Mucosa of descending colon (tissue), 3 donors: ENCODE results near the gene NUP153. TPM values are rescaled to one million over a fixed set of nuclear protein-coding genes. Genes with fewer than 3 reads are reported as not detected.

Experiments
- ATAC-seq: fragments of 200-7000 bp; cut with Tn5 transposase; one replicate; pipeline ENCODE4 v1.9.1; 2020; ENCODE audit warnings: mild to moderate bottlenecking, moderate library complexity
- DNase-seq, 3 donors: peaks; one replicate each; pipeline ENCODE4 v3.0.0-alpha.2; 2020
- H3K36me3 ChIP-seq: fragments of 200-600 bp; one replicate; pipeline ENCODE4 v1.8.0; 2021; ENCODE audit warnings: low read depth, mild to moderate bottlenecking
- H3K4me1 ChIP-seq: fragments of 200-600 bp; one replicate; pipeline ENCODE4 v1.8.0; 2021; ENCODE audit warnings: low read depth, mild to moderate bottlenecking
- H3K4me3 ChIP-seq: fragments of 200-600 bp; one replicate; pipeline ENCODE4 v1.8.0; 2021; ENCODE audit warnings: mild to moderate bottlenecking
- H3K9me3 ChIP-seq: fragments of 200-600 bp; one replicate; pipeline ENCODE4 v1.8.0; 2021; ENCODE audit warnings: mild to moderate bottlenecking
- intact Hi-C, 2 donors: fragments of 100-400 bp; cut with DNase I in 1 of 2; cut with micrococcal nuclease in 1 of 2; formaldehyde crosslinking; loops; one replicate each; pipeline versions ENCODE4 v1.11.0 to v1.11.1; 2022; cut with DNase I, micrococcal nuclease
- total RNA-seq, 3 donors: library from RNA; stranded (reverse); fragmentation: NEBNext Ultra II Directional in 2 of 3; extraction: Animal tissue kit (Norgen Biotek cat#: 25700) in 2 of 3; gene quantifications; one replicate each; pipeline versions ENCODE4 v1.2.1 to v1.2.4, GENCODE V29; 2021 to 2023
- TF ChIP-seq, protein P1 (sequence below): fragments of 200-600 bp; IDR thresholded peaks from one replicate; pipeline ENCODE4 v1.8.0; 2022; ENCODE audit warnings: antibody characterized with exemption, mild to moderate bottlenecking
- donor health status: DM: no; HTN: no; CAD: no; lungs with moderate emphysema.
- donor health status: DM: no; HTN: no; CAD: no.
- donor health status: DM: no; HTN: yes; CAD: no.

NUP153 gene
- total RNA-seq, 3 donors from 2014 or later, result 29.8 to 34.0 (median 33.3) TPM

DNA sequence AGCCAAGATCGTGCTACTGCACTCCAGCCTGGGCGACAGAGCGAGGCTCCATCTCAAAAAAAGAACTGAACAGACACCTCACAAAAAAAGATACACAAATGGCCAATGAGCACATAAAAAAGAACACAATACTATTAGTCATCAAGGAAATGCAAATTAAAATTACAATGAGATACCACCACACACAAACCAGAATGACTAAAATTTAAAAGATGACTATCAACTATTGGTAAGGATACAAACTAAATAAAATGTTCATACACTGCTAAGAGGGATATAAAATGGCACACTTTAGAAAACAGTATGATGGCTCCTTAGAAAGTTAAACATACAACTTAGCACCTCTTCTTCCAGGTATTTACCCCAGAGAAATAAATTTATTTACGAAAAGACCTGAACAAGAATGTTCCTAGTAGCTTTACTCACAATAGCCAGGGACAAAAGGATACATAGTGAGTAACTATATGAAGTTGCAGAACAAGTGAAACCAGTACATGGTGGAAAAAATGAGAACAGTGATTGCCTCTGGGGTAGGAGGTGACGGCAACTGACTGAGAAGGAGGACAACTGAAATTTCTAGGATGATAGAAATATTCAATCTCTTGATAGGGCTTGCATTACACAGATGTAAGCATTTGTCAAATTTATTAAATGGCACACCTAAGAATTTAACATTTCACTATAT, 53.4 kb downstream of the NUP153 start:
- no peaks in the 10 kb centered on the region for H3K9me3 ChIP-seq
- ATAC-seq (no peak), DNase-seq (no peak)
- no peak overlapping the region for H3K4me3 ChIP-seq
- H3K36me3 ChIP-seq, result peaks cover 3% of the 10 kb centered on the region
- no peaks in the 10 kb centered on the region for H3K4me1 ChIP-seq
- intact Hi-C loops, result no loop called here
- TF ChIP-seq, protein P1, sequence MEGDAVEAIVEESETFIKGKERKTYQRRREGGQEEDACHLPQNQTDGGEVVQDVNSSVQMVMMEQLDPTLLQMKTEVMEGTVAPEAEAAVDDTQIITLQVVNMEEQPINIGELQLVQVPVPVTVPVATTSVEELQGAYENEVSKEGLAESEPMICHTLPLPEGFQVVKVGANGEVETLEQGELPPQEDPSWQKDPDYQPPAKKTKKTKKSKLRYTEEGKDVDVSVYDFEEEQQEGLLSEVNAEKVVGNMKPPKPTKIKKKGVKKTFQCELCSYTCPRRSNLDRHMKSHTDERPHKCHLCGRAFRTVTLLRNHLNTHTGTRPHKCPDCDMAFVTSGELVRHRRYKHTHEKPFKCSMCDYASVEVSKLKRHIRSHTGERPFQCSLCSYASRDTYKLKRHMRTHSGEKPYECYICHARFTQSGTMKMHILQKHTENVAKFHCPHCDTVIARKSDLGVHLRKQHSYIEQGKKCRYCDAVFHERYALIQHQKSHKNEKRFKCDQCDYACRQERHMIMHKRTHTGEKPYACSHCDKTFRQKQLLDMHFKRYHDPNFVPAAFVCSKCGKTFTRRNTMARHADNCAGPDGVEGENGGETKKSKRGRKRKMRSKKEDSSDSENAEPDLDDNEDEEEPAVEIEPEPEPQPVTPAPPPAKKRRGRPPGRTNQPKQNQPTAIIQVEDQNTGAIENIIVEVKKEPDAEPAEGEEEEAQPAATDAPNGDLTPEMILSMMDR, result no peak

DNA sequence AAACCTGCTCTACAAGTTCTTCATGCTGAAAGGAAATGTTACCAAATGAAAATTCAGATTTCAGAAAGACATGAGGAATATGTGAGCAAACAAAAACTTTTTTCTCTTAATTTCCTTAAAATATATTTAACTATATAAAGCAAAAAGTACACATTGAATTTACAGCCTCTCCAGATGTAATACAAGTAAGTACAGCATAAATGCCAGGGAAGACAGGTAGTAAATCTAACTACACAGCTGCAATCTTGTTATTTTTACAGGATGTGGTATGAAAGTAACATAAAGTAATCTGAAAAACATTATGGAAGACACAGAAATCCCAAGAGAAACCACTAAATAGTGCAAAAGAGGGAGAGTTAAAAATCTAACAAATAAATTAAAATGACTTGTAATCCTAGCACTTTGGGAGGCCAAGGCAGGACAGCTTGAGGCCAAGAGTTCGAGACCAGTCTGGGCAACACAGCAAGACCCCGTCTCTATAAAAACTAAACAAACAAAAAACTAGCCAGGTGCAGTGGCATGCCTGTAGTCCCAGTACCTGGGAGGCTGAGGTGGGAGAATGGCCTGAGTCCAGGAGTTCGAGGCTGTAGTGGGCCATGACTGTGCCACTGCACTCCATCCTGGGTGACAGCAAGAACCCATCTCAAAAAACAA, 55.9 kb downstream of the NUP153 start:
- peaks cover 3% of the 10 kb centered on the region for H3K36me3 ChIP-seq
- H3K9me3 ChIP-seq, result no peaks in the 10 kb centered on the region
- no peak overlapping the region for H3K4me3 ChIP-seq
- ATAC-seq, result no peak
- DNase-seq, result no peak
- intact Hi-C loops, result no loop called here
- H3K4me1 ChIP-seq, result no peaks in the 10 kb centered on the region
- TF ChIP-seq, protein P1, result no peak

DNA sequence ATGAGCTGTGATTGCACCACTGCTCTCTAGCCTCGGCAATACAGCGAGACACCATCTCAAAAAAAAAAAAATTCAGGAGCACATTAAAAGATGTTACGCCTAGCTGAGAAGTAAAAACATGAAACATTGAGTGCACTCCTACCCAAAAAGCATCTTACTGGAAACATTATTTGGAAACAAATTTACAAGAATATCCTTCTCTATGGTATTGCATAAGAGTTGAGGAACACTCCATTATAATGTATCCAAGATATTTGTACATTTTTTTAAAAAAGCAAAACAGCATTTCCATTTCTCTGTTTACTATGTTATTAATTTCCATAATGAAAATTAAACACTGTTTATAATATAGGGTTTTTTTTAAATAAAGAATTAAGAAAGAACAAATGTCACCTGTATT, 58.0 kb downstream of the NUP153 start:
- TF ChIP-seq, protein P1, result no peak
- no peaks in the 10 kb centered on the region for H3K9me3 ChIP-seq
- intact Hi-C loops, result no loop called here
- ATAC-seq (no peak), DNase-seq (no peak)
- no peaks in the 10 kb centered on the region for H3K4me1 ChIP-seq
- H3K36me3 ChIP-seq, result peaks cover 3% of the 10 kb centered on the region
- no peak overlapping the region for H3K4me3 ChIP-seq

DNA sequence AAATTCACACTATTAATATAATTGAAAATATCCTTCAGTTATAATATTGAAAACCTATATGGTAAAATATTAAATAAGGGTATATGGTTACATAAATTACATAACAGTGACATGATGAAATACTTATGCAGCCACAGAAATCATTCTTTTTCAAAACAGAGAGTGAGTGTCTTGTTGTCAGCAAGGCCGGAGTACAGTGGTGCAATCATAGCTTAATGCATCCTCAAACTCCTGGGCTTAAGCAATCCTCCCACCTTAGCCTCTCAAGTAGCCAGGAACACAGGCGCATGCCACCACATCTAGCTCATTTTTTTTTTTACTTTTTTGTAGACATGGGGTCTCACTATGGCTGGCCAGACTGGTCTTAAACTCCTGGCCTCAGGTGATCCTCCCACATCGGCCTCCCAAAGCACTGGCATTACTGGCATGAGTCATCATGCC, 66.2 kb downstream of the NUP153 start:
- intact Hi-C loops, result no loop called here
- H3K4me1 ChIP-seq, result no peaks in the 10 kb centered on the region
- TF ChIP-seq, protein P1, result no peak
- H3K4me3 ChIP-seq, result no peak overlapping the region
- no peak for DNase-seq
- no peak for ATAC-seq
- H3K9me3 ChIP-seq, result no peaks in the 10 kb centered on the region
- H3K36me3 ChIP-seq, result peaks cover 8% of the 10 kb centered on the region

DNA sequence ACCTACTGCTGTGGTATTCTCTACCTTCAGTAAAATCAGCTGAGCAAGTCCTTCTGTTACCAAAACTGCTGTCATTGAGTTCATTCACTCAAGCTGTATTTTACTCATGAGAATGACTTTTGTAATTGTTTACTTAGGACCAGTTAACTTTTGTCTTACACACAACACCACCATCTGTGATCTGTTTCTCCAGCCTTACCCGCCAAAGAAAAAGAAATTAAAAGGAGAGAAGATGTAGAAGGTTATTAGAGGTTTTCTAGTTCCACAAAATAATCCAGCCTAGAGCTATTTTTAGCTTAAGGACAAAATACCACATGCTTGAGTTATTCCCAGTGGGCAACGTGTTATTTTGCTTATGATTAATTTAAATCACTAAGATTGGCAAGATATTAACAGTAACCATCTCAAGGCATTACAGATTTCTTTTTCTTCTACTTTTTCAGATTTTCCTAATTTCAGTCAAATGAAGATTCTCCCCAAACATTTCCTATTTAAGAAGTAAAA, 68.5 kb downstream of the NUP153 start:
- ATAC-seq, result no peak
- peaks cover 8% of the 10 kb centered on the region for H3K36me3 ChIP-seq

More for the DNA sequence above, 68.5 kb downstream of the NUP153 start:
- intact Hi-C loops, result no loop called here
- TF ChIP-seq, protein P1, result no peak
- no peaks in the 10 kb centered on the region for H3K4me1 ChIP-seq
- H3K4me3 ChIP-seq, result no peak overlapping the region
- no peak for DNase-seq
- no peaks in the 10 kb centered on the region for H3K9me3 ChIP-seq
